Measurements from ENCODE around the gene FAM107B.

Gene FAM107B

DNA sequence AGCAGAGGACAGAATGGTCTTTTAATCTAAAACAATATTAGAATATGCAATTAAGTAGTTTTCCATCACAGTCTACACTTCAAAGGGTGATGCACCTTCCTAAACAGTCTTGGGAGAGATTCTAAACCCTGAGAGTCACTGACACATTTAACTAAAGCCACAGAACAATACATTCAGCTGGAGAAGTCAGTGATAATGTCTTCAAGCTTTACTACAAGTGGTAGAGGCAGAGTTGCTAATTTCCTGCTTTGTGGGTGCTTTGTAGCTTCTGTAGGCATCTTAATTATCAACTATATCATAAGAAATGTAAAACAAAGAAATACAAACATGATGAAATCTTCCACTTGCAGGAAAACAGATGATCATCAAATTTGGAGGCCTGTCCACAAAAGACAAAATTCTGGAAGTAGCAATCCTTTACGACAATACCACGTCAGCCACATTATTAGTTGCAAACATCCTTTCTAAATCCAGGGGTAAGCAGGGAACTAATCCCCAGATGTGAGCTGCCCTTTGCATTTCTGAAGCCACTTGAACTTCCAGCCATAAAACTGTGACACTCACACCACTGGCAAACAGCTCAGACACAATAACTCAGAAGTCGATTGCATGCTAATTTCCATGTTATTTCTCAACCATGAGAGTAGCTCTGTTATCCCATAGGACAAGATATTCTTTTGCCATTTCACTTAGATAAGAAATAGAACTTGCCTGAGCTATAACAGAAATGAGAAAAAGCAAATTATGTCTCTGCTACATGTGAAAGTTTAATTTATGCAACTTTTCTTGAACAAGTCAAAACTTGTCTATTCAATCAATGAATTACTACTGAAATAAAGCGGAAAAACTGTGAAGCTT is 212.2 kb downstream of the FAM107B start:
- H3K9me3 Mint-ChIP-seq: peaks cover 2% of the 10 kb centered on the region
- no peak for TF ChIP-seq CTCF (IDR thresholded peaks at IDR 0.05; ENCODE audit: unreplicated experiment in 3 of 3)
- peaks cover 23% of the 10 kb centered on the region for H3K36me3 Mint-ChIP-seq (ENCODE audit: low read depth)
- no peak overlapping the region for H3K27ac Mint-ChIP-seq
- H3K4me1 Mint-ChIP-seq: peaks cover 24% of the 10 kb centered on the region
- H3K4me3 Mint-ChIP-seq: no peak overlapping the region
- peaks cover 7% of the 10 kb centered on the region for H3K27me3 Mint-ChIP-seq (ENCODE audit: low read depth)

DNA sequence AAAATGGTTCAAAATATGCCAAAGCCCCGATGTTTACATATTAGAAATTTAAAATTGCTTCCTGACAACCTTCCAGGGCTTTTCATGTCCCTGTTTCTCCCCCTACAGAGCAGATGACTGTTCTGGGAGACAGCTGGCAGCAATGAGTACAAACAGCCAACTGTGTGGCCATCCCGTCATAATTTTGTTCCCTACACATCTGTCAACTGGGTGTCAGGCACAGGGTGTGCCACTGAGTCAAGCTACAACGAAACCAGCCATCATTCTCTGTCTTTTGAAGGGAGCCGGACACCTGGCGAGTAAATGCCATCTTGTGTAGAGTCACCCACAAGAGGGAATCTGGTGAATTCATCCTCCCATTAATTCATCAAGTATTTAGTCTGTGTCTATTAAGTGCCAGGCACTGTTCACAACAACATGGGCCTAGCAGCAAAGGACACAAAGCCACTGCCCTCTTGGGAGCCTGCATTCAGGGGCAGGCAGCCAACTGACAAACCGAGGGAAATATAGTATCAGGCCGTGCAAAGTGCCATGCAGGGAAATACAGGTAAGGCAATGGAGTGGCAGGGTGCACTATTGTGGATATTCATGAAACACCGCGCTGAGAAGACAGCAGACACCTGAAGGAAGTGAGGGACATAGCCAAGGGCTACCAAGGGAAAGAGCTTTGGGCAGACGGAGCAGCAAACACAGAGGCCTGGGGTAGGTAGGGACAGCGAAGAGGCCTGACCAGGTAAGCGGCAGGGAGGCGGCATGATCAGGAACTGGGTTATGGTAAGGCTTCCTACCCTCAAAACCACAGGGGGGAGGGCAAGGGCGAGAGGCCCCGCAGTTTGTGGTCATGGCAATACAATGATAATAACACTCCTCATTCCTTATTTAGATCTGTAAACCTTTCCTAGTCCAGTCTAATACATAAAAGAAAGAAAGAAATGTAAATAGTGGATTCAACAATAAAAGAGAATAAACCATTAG is 213.6 kb downstream of the FAM107B start:
- Mint-ChIP-seq H3K36me3 (ENCODE audit: low read depth) (peaks cover 11% of the 10 kb centered on the region), H3K27me3 (ENCODE audit: low read depth) (peaks cover 10% of the 10 kb centered on the region), H3K4me1 (peaks cover 37% of the 10 kb centered on the region), H3K9me3 (peaks cover 2% of the 10 kb centered on the region), H3K4me3 (no peak overlapping the region), H3K27ac (no peak overlapping the region)
- TF ChIP-seq CTCF (IDR thresholded peaks at IDR 0.05; ENCODE audit: unreplicated experiment in 3 of 3): no peak

- Mint-ChIP-seq H3K27me3 (ENCODE audit: low read depth) (peaks cover 10% of the 10 kb centered on the region), H3K4me3 (no peak overlapping the region), H3K4me1 (peaks cover 41% of the 10 kb centered on the region), H3K36me3 (ENCODE audit: low read depth) (peaks cover 3% of the 10 kb centered on the region), H3K27ac (no peak overlapping the region), H3K9me3 (no peaks in the 10 kb centered on the region)
- no peak for TF ChIP-seq CTCF (IDR thresholded peaks at IDR 0.05; ENCODE audit: unreplicated experiment in 3 of 3)
Measured at GRCh38 chr10:14560274-14560673, 214.4 kb downstream of the FAM107B start.

GRCh38 chr10:14558025-14558424 is 216.7 kb downstream of the FAM107B start:
- peaks cover 50% of the 10 kb centered on the region for H3K4me1 Mint-ChIP-seq
- TF ChIP-seq CTCF (IDR thresholded peaks at IDR 0.05; ENCODE audit: unreplicated experiment in 3 of 3): no peak
- peak overlapping the region in 1 of 3 experiments; percentile 6 for H3K27ac Mint-ChIP-seq
- no peak overlapping the region for H3K4me3 Mint-ChIP-seq
- H3K9me3 Mint-ChIP-seq: no peaks in the 10 kb centered on the region
- no peaks in the 10 kb centered on the region for H3K36me3 Mint-ChIP-seq (ENCODE audit: low read depth)
- peaks cover 15% of the 10 kb centered on the region for H3K27me3 Mint-ChIP-seq (ENCODE audit: low read depth)

DNA sequence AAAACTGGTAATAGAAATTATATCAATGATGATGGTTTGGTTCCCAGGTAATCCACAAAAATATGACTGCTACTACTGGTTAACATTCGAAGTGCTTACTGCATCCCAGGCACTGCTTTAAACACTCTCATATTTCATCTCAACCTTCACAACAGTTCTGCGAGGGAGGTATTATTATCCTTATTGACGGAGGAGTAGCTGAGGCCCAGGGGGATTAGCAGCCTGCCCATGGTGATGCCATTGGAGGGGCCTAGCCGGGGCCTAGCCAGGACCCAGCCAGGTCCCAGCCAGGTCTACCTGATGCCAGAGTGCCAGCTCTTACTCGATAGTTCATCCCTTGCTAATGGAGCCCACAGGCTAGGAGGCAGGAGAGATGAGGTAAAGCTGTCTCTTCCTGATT is 217.1 kb downstream of the FAM107B start:
- no peak for TF ChIP-seq CTCF (IDR thresholded peaks at IDR 0.05; ENCODE audit: unreplicated experiment in 3 of 3)
- peaks cover 16% of the 10 kb centered on the region for H3K27me3 Mint-ChIP-seq (ENCODE audit: low read depth)
- no peak overlapping the region for H3K27ac Mint-ChIP-seq
- H3K4me1 Mint-ChIP-seq: peaks cover 52% of the 10 kb centered on the region
- H3K36me3 Mint-ChIP-seq (ENCODE audit: low read depth): no peaks in the 10 kb centered on the region
- H3K4me3 Mint-ChIP-seq: no peak overlapping the region
- H3K9me3 Mint-ChIP-seq: no peaks in the 10 kb centered on the region

Data from nephron (organoid).